Measurements from ENCODE around the gene GABARAPL1.

The GABARAPL1 gene

DNA sequence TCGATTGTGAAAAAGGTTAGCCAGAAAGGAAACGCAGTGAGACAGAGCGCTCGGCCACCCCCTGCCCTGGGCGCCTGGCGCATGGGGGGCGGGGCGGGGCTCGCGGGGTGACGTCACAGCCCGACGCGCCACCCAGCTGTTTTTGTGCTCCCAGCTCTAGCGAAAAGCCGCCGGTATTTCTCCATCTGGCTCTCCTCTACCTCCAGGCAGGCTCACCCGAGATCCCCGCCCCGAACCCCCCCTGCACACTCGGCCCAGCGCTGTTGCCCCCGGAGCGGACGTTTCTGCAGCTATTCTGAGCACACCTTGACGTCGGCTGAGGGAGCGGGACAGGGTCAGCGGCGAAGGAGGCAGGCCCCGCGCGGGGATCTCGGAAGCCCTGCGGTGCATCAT lies at the start of gene GABARAPL1:
TSS of gene GABARAPL1 (plus strand) at position 139 of the 393 bp plus-strand sequence. CDS start at position 392, 253 bp downstream.
- Histone ChIP-seq H3K9ac (peak within 1 kb of the TSS; percentile 72 to 95 (median 87)), H3K27me3 (peaks cover 0 to 7% (median 0%) of the 10 kb centered on the region in 11 experiments; a peak in 2 of 22 replicates), H4K20me1 (peaks cover 0 to 26% (median 0%) of the 10 kb centered on the region in 11 experiments; a peak in 4 of 22 replicates), H3K27ac (peak within 1 kb of the TSS; percentile 68 to 95 (median 86)), H3K4me3 (peak within 1 kb of the TSS; percentile 63 to 86 (median 76)), H3K4me2 (peak within 1 kb of the TSS; percentile 70 to 97 (median 91)), H3K36me3 (peaks cover 0 to 6% (median 0%) of the 10 kb centered on the region in 11 experiments; a peak in 3 of 22 replicates), H3K9me3 (replicated peaks in 1 of 11) (peaks cover 0 to 6% (median 0%) of the 10 kb centered on the region in 11 experiments; a peak in 2 of 22 replicates), H3K4me1 (peaks cover 12 to 20% (median 16%) of the 10 kb centered on the region in 10 experiments)
- no peak for TF ChIP-seq Cebpa-rat (IDR thresholded peaks at IDR 0.05)

DNA sequence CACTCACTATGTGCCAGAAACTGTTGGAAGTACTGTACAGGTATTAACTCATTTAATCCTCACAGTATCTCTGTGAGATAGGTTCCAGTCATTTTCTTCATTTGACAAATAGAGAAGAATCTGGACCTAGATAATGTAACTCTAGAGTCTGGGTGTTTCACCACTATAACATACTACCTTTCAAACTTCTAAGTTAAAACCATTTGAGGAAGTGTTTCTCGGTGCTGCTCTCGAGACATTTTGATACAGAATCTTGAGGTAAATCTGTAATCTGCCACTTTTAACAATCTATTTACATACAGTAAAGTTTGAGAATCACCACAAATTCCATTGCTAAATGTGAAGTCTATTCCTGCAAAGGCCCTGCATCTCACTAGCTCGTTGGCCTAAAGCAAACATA lies 49.6 kb upstream of the GABARAPL1 start:
- H3K36me3 ChIP-seq, result peaks cover 0 to 4% (median 0%) of the 10 kb centered on the region in 11 experiments; a peak in 1 of 22 replicates
- H3K4me3 ChIP-seq, result no peak overlapping the region
- peak overlapping the region in 2 of 11 experiments; percentile 24 to 29; a peak in 1 of 22 replicates for H3K4me2 ChIP-seq
- H4K20me1 ChIP-seq, result no peaks in the 10 kb centered on the region
- no peak overlapping the region for H3K9ac ChIP-seq
- H3K27ac ChIP-seq, result no peak overlapping the region
- H3K4me1 ChIP-seq, result peaks cover 7 to 97% (median 37%) of the 10 kb centered on the region in 10 experiments; a peak in 17 of 20 replicates
- H3K9me3 ChIP-seq (replicated peaks in 1 of 11), result peaks cover 0 to 7% (median 0%) of the 10 kb centered on the region in 11 experiments; a peak in 4 of 22 replicates
- TF ChIP-seq Cebpa-rat (IDR thresholded peaks at IDR 0.05), result no peak
- H3K27me3 ChIP-seq, result no peaks in the 10 kb centered on the region

- Histone ChIP-seq H3K9ac (no peak overlapping the region), H3K9me3 (replicated peaks in 1 of 11) (peaks cover 0 to 6% (median 0%) of the 10 kb centered on the region in 11 experiments; a peak in 1 of 22 replicates), H4K20me1 (no peaks in the 10 kb centered on the region), H3K27me3 (no peaks in the 10 kb centered on the region), H3K36me3 (0 out of 22 replicates have a peak, but pooled peaks cover 0 to 4% (median 0%) of the 10 kb centered on the region in 11 experiments), H3K4me2 (peak overlapping the region in 3 of 11 experiments; percentile 67 to 85 (median 81); a peak in 5 of 22 replicates), H3K27ac (peak overlapping the region in 3 of 11 experiments; percentile 36 to 83 (median 42); a peak in 4 of 22 replicates), H3K4me3 (no peak overlapping the region), H3K4me1 (peaks cover 7 to 88% (median 27%) of the 10 kb centered on the region in 10 experiments; a peak in 16 of 20 replicates)
- no peak for TF ChIP-seq Cebpa-rat (IDR thresholded peaks at IDR 0.05)
These were observed 47.3 kb upstream of the GABARAPL1 start for GRCh38 chr12:10165421-10165820.

DNA sequence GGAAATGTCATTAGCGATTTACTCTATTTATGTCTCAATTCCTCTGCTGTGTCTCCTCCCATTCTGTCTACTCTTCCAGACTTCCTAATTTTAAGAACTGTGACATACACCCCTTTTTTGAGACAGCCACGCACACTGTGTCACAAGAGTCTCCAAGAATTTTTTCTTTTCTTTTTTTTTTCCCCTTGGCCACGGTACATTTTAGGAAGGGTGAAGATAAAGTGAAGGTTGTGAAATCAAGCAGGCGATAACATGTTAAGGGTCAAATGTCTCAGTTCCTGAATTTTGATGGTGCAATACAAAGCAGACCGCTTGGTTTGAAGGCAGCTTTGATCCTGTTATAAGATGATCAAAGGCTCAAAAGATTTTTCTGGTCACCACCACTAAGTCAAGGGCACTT lies 45.1 kb upstream of the GABARAPL1 start:
- peak in 10 of 11 experiments; percentile 35 to 93 (median 75); a peak in 16 of 22 replicates for TF ChIP-seq Cebpa-rat (IDR thresholded peaks at IDR 0.05)
- Histone ChIP-seq H3K9me3 (replicated peaks in 1 of 11) (peaks cover 0 to 6% (median 0%) of the 10 kb centered on the region in 11 experiments; a peak in 1 of 22 replicates), H3K27ac (peak overlapping the region in 9 of 11 experiments; percentile 26 to 84 (median 63); a peak in 15 of 22 replicates), H4K20me1 (no peaks in the 10 kb centered on the region), H3K4me2 (peak overlapping the region; percentile 2 to 85 (median 46); a peak in 16 of 22 replicates), H3K9ac (peak overlapping the region in 6 of 11 experiments; percentile 35 to 68 (median 54); a peak in 8 of 22 replicates), H3K27me3 (no peaks in the 10 kb centered on the region), H3K4me1 (peaks cover 7 to 88% (median 17%) of the 10 kb centered on the region in 10 experiments; a peak in 16 of 20 replicates), H3K36me3 (0 out of 22 replicates have a peak, but pooled peaks cover 0 to 4% (median 0%) of the 10 kb centered on the region in 11 experiments), H3K4me3 (no peak overlapping the region)

DNA sequence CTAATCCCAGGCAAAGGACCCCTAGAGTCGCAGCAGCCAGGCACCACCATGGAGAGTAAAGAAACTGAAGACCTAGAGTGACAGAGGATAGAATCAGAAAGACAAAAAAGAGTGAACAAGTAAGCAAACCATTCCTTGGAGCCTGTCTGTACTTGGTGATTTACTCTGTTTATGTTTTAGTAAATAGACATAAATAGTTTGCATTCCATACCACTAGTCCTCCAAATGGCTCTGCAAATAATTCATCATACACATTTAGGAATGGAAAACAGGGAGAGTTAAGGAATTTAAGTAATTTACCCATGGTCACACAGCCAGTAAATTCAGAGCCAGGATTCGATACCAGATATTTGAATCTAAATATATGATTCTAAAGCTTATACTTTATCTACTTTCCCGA lies 43.6 kb upstream of the GABARAPL1 start:
- H3K9ac ChIP-seq, result no peak overlapping the region
- peak overlapping the region in 4 of 11 experiments; percentile 17 to 84 (median 82); a peak in 6 of 22 replicates for H3K27ac ChIP-seq
- H3K27me3 ChIP-seq, result no peaks in the 10 kb centered on the region
- no peak overlapping the region; a peak in 1 of 20 replicates for H3K4me3 ChIP-seq
- peaks cover 7 to 78% (median 17%) of the 10 kb centered on the region in 10 experiments; a peak in 16 of 20 replicates for H3K4me1 ChIP-seq
- TF ChIP-seq Cebpa-rat (IDR thresholded peaks at IDR 0.05), result no peak
- no peaks in the 10 kb centered on the region for H4K20me1 ChIP-seq
- peaks cover 0 to 6% (median 0%) of the 10 kb centered on the region in 11 experiments; a peak in 1 of 22 replicates for H3K9me3 ChIP-seq (replicated peaks in 1 of 11)
- H3K36me3 ChIP-seq, result 0 out of 22 replicates have a peak, but pooled peaks cover 0 to 4% (median 0%) of the 10 kb centered on the region in 11 experiments
- H3K4me2 ChIP-seq, result peak overlapping the region in 3 of 11 experiments; percentile 14 to 67 (median 50); a peak in 4 of 22 replicates

DNA sequence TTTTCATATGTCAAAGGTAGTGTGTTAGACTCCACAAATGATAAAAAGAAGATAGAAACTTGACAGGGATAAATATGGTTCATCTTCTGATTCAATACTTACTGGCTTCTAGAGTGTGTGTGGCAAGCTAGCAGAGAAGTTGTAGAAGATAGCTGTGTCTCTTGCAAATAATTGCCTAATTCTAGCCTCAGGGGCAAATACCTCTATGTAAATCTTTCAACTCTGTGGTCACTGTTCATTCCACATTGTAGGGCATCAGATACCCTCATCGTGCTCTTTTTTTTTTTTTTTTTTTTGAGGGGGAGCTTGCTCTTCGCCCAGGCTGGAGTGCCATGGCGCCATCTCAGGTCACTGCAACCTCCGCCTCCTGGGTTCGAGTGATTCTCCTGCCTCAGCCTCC lies 42.5 kb upstream of the GABARAPL1 start:
- peak overlapping the region in 1 of 10 experiments; percentile 4; a peak in 1 of 20 replicates for H3K4me3 ChIP-seq
- no peaks in the 10 kb centered on the region for H4K20me1 ChIP-seq
- H3K9me3 ChIP-seq (replicated peaks in 1 of 11), result peaks cover 0 to 6% (median 0%) of the 10 kb centered on the region in 11 experiments; a peak in 1 of 22 replicates
- H3K9ac ChIP-seq, result no peak overlapping the region
- no peak for TF ChIP-seq Cebpa-rat (IDR thresholded peaks at IDR 0.05)
- H3K36me3 ChIP-seq, result 0 out of 22 replicates have a peak, but pooled peaks cover 0 to 3% (median 0%) of the 10 kb centered on the region in 11 experiments
- H3K27me3 ChIP-seq, result no peaks in the 10 kb centered on the region
- H3K4me2 ChIP-seq, result peak overlapping the region in 4 of 11 experiments; percentile 10 to 78 (median 50); a peak in 4 of 22 replicates
- H3K27ac ChIP-seq, result peak overlapping the region in 1 of 11 experiments; percentile 24; a peak in 1 of 22 replicates
- H3K4me1 ChIP-seq, result peaks cover 7 to 70% (median 17%) of the 10 kb centered on the region in 10 experiments; a peak in 16 of 20 replicates

- peak within 1 kb of the TSS in 2 of 10 experiments; percentile 3 to 34; a peak in 2 of 20 replicates for H3K4me3 ChIP-seq
- no peak for TF ChIP-seq Cebpa-rat (IDR thresholded peaks at IDR 0.05)
- H3K9ac ChIP-seq, result peak within 1 kb of the TSS in 1 of 11 experiments; percentile 12; a peak in 1 of 22 replicates
- peak within 1 kb of the TSS in 4 of 11 experiments; percentile 52 to 78 (median 65); a peak in 8 of 22 replicates for H3K4me2 ChIP-seq
- H3K36me3 ChIP-seq, result no peaks in the 10 kb centered on the region
- H4K20me1 ChIP-seq, result no peaks in the 10 kb centered on the region
- H3K27ac ChIP-seq, result peak within 1 kb of the TSS in 2 of 11 experiments; percentile 22 to 42; a peak in 3 of 22 replicates
- peaks cover 5 to 50% (median 9%) of the 10 kb centered on the region in 10 experiments; a peak in 16 of 20 replicates for H3K4me1 ChIP-seq
- peaks cover 0 to 2% (median 0%) of the 10 kb centered on the region in 11 experiments; a peak in 1 of 22 replicates for H3K9me3 ChIP-seq (replicated peaks in 1 of 11)
- H3K27me3 ChIP-seq, result no peaks in the 10 kb centered on the region
These were observed 40.5 kb upstream of the GABARAPL1 start, which contains the start of gene OLR1 for GRCh38 chr12:10171973-10172728. Gene OLR1 (minus strand): TSS chr12:10172132. CDS start chr12:10172077, 55 bp downstream.

DNA sequence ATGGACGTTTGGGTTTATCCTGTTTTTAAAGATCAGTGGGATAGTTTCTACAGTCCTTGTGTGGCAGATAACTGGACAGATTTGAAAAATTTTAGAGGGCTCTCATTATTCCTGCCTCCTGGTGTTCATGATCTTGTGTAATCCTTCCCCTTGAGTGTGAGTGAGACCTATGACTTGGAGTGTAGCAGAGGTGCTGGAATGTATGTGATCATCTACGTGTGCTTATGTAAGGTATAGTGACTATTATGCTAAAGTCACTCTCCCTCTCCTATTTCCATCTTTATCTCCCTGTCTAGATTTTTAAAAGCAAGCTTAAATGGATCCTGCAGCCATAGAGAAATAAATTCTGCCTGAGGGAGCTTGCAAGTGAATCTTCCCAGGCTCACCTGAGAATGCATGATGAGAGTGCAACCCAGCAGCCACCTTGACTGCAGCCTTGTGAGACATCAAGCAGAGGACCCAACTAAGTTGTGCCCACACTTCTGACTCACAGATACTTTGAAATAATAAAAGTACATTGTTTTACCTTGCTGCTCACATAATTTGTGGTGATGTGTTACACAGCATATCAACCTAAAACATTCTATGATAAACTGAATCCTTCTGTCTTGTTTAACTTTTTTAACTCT lies 37.6 kb upstream of the GABARAPL1 start:
- TF ChIP-seq Cebpa-rat (IDR thresholded peaks at IDR 0.05), result no peak
- H3K36me3 ChIP-seq, result no peaks in the 10 kb centered on the region
- no peaks in the 10 kb centered on the region for H3K9me3 ChIP-seq (replicated peaks in 1 of 11)
- H4K20me1 ChIP-seq, result no peaks in the 10 kb centered on the region
- H3K4me2 ChIP-seq, result no peak overlapping the region
- H3K27me3 ChIP-seq, result no peaks in the 10 kb centered on the region
- no peak overlapping the region for H3K9ac ChIP-seq
- no peak overlapping the region for H3K27ac ChIP-seq
- no peak overlapping the region for H3K4me3 ChIP-seq
- H3K4me1 ChIP-seq, result peaks cover 0 to 40% (median 0%) of the 10 kb centered on the region in 10 experiments; a peak in 8 of 20 replicates

Data from BLaER1 treated with 17β-estradiol and CSF1 and Interleukin-3, amounts not matched to agents 10 nM and 100 nM (cell line).